HG02571 (cell line): Measurements from ENCODE around the gene LIMD2.
A peak's percentile ranks its signal among the peaks of the same experiment; 100 is the strongest.

ENCODE experiments used
- ATAC-seq: cut with Tn5 transposase; IDR thresholded peaks from one replicate; pipeline ENCODE4 v1.9.1; 2021; ENCODE audit warnings: mild to moderate bottlenecking, moderate library complexity; ENCODE audit not compliant: unreplicated experiment

LIMD2 gene

DNA sequence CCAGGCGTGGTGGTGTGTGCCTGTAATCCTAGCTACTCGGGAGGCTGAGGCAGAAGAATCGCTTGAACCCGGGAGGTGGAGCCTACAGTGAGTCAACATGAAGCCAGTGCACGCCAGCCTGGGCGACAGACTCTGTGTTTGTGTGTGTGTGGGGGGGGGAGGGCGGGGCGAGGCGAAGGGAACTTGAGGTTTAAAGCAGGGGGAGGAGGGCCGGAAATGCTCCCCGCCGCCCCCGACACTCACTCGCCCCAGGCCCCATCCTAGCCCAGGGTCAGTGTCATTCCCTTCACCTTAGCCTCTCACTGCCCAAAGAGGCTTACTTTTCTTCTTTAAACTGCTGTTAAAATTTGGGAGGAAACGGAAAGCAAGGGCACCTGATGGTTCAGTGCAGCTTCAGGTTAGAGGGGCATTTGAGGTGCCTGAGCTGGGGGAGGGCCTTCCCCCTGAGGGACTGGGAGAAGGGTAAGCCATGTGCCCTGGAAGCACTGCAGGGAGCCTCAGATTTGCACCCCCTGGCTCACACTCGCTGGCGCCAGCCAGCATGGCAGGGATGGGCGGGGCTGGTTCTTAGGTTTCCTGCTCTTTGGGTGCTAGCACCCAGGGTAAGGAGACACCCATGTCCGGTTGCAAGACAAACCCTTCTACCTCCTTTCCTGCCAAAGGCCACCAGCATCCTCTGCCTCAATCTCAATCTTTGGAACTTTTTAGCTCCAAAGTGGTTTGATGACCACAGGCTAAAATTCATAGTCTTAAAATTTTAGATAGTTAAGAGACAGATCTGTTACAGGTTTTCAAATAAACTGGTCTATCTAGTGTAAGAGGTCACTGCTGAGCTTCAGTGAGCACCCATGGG, 2.2 kb upstream of the LIMD2 start:
- no peak for ATAC-seq

- no peak for ATAC-seq
These were observed 1.5 kb upstream of the LIMD2 start for GRCh38 chr17:63701456-63701820.

DNA sequence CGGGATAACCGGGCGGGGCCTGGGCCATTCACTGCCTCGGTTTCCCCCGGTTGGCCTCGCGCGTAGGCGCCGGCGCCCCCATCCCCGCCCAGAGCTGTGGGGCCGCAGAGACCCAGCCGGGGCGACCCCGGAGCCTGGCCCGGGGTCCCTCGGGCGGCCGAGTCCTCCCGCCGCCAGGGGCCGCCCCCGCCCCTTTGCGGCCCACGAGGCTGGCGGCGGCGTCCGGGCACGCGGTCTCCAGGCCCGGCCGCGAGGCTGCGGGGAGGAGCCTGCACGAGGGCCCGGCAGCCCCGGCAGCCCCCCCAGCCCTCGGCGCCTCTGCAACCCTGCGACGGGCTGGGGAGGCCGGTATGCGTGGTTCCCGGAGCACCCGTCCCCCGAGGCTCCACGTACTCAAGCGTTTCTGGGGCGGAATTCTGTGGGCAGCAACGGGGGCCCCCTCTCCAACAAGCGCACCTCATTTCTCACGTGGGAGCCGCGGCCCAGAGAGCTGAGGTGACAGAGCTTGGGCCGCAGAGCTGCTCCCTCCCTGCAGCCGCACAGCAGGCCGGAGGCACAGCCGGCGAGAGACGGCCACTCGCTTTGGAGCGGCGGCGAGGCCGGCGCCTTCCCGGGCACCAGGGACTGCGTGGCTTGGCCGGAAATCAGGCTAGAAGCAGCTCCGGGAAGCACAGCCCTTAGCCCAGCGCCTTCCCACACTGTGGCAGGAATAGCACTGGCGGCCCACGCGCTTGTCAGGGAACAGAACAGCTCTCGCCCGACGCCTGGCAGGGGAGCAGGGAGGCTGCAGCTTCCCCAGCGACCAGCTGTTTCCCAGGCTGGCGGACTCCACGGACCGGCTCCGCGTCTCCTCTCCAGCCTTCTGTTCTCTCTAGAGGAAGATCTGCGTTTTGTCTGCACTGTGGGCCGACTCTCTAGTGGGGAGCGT, 867 bp upstream of the LIMD2 start:
- ATAC-seq: peak; percentile 21

DNA sequence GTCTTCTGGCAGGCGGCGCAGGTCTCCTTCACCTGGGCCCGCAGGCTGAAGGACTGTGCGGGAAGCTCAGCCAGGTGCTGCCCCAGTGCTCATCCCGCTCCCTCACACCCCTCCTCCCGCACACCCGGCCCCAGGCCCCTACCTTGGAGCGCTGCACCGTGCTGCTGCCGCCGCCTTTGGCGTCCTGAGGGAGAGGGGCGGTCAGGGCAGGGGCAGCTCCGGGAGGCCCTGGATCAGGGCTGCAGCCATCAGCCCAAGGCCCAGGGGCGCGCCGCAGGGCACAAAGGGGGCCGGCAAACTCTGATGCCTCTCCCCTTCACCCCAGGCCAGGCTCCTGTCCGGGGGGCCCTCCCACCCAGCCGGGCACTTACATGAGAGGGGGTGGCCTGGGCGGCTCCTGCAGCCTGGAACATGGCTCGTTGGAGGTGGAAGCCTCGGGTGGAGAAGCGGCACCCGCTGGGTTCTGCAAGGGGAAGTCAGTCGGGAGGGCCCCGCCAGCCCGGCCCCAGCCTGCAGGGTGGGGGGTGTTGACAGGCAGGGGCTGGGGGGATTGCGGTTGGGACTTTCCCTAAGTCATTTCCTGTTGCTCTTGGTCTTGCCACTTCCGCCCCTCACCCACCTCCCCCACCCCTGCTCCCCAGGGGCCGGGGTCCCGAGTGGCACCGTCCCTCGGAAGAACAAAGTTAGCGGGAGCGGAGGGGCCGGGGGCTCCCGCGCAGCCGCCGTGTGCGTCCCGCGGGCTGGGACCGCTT, 863 bp downstream of the LIMD2 start:
- ATAC-seq: no peak

- ATAC-seq: no peak
These were observed 1.5 kb downstream of the LIMD2 start for GRCh38 chr17:63698381-63698885.

DNA sequence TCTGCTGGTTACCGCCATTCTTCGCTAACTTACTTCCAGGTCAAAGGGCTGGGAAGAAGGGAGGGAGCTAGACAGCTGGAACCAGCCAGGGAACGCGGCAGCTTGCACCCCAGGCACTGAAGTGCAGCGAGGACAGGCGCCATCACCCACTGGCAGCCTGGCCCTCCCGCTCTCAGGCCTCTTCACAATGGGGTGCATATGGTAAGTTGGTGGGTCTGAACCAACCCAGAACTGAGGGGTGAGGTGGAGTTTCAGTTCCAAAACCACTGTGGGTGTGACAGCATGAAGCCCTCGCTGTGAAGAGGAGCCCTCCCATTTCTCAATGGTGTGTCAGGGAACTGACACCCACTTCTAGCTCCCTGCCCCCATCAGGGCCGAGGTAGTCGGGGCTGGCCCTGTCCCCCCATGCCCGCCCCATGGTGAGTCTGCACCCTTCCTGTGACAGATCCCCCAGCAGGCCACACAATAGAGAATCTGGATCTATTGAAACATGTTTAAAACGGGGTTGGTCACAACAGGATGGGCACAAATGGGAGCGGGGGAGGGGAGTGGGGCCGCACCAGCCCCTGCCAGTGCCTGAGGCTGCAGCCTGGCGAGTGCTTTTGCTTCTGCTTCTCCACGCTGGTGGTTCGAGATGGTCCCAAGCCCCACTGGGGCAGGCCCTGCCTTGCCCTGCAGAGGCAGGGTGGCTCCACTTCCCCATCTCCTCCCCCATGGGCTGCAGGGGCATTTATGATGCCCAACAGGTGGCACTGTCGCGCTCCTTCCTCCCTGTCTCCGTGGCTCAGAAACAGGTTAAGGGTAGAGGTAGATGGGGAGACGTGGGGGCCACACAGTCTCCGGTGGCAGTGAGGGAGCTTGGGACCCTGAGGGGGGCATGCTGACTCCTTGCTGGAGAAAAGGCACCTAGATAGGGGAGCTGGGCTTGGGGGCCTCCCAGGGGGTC, 2.3 kb downstream of the LIMD2 start:
- no peak for ATAC-seq

GRCh38 chr17:63696381-63696961, 3.5 kb downstream of the LIMD2 start:
- ATAC-seq: no peak

DNA sequence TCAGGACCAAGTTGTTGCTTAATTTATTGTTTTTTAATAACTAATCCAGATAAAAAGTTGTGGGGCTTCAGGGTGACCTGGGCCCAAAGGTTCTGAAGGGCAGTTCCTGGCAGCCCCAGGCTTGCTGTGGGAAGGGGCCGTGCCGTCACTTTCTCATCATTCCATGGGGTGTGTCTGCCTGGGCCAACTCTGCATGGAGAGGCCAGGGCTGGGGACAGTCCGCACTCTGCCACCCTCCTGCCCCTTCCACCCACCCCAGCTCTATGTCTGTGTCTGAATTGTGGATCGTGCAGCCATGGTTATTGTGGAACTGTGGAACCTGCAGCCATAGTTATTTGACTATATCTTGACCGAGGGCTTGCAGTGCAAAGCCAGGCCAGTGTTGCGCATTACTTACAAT, 4.0 kb downstream of the LIMD2 start:
- ATAC-seq: no peak

- ATAC-seq: no peak
These were observed 4.8 kb downstream of the LIMD2 start for GRCh38 chr17:63694950-63695773.

GRCh38 chr17:63694229-63694949, 5.5 kb downstream of the LIMD2 start:
- no peak for ATAC-seq

DNA sequence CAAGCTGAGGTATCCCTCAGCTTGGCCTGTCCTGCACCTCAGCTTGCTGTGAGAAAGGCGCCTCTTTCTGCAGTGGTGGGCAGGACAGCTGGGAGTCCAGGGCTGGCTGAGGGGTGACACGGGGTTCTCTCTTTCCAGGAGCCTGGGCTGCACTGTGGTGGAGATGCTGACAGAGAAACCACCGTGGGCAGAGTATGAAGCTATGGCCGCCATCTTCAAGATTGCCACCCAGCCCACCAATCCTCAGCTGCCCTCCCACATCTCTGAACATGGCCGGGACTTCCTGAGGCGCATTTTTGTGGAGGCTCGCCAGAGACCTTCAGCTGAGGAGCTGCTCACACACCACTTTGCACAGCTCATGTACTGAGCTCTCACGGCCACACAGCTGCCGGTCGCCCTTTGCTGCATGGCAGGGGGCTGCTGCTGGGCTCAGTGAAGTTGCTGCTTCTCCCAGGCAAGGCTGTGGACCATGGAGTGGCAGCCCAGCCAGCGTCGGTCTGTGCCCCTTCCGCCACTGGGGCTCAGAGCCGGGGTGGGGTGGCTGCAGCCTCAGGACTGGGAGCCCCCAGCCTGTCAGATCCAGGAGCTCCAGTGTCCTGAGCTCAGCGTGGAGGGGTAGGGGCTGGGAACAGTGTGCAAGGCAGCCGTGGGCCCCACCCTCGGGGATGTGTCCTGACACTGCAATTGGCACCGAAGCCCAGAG, 6.4 kb downstream of the LIMD2 start:
- no peak for ATAC-seq

- ATAC-seq: no peak
These were observed 7.6 kb downstream of the LIMD2 start for GRCh38 chr17:63692195-63692816.

- no peak for ATAC-seq
These were observed 10.4 kb downstream of the LIMD2 start for GRCh38 chr17:63689479-63689878.

- ATAC-seq: no peak
These were observed 11.4 kb downstream of the LIMD2 start for GRCh38 chr17:63688396-63689020.

DNA sequence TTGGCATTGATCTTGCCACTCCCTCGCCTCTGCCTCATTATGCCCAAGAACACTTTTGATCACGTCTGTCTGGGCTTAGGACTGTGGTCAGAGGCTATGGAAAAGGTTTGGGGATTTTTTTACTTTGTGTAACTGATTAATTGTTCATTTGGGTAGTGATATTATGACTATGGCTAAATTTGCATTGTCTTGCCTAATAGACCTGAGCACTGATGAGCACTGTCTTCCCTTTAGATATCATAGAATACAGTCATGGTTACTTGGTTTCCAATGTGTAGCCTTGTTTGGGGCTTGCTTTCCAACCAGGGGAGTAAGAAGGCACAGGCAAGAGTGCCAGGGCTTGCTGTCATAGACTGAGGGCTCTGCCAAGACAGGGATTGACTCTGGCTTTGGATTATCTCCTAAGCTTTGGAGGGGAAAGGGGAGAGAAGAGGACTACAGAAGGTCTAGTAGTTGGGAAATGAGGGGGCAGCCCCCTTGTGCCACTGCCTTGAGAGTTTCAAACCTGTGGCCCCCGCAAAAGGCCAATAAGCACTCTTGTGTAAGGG, 13.7 kb downstream of the LIMD2 start:
- no peak for ATAC-seq

DNA sequence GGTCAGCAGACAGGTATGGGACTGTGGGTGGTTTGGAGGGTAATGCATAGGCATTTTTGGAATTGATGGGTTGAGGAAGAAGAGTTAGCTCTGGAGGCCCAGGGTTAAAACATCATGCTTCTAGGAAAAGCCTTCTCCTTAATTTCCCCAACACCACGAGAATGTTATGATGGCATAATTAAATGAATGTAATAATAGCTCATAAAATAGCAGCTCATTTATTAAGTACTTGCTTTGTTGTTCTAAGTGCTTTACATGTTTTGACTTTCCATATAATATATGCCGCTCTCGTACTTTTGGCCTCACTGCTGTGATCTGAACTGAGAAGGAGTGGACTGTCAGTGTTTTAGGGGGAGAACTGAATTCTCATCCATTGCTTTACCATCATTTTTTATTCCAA, 14.3 kb downstream of the LIMD2 start:
- ATAC-seq: no peak
